Ectodermal cell (in vitro differentiated cells): Measurements from ENCODE around the gene FAM240A.

Experiments used
- H3K27ac ChIP-seq: 2 replicates; pipeline ENCODE4 v1.7.0; 2013; ENCODE audit warnings: mild to moderate bottlenecking, low read depth, low read length; ENCODE audit not compliant: insufficient read depth, poor library complexity, severe bottlenecking
- H3K27me3 ChIP-seq: 2 replicates; pipeline ENCODE4 v1.7.0; 2013; ENCODE audit warnings: mild to moderate bottlenecking, low read length; ENCODE audit not compliant: insufficient read depth, control insufficient read depth, poor library complexity, severe bottlenecking
- H3K36me3 ChIP-seq: one replicate; pipeline ENCODE4 v1.7.0; 2013; ENCODE audit warnings: low read length; ENCODE audit not compliant: control insufficient read depth, insufficient read depth
- H3K4me1 ChIP-seq: one replicate; pipeline ENCODE4 v1.7.0; 2013; ENCODE audit warnings: low read length; ENCODE audit not compliant: control insufficient read depth, insufficient read depth
- H3K4me3 ChIP-seq: 2 replicates; pipeline ENCODE4 v1.7.0; 2013; ENCODE audit warnings: low read depth, low read length, control low read depth; ENCODE audit not compliant: insufficient read depth
- H3K9me3 ChIP-seq: 2 replicates; pipeline ENCODE4 v1.7.0; 2013; ENCODE audit warnings: mild to moderate bottlenecking, low read length, moderate library complexity; ENCODE audit not compliant: control insufficient read depth
- whole genome bisulfite sequencing, 2 experiments: methylation state at CpG; one replicate each; pipeline ENCODE4 v1.1.7; 2013; ENCODE audit warnings: missing lambda C conversion rate in 2 of 2; 5-methylcytosine and 5-hydroxymethylcytosine counted together

The FAM240A gene

DNA sequence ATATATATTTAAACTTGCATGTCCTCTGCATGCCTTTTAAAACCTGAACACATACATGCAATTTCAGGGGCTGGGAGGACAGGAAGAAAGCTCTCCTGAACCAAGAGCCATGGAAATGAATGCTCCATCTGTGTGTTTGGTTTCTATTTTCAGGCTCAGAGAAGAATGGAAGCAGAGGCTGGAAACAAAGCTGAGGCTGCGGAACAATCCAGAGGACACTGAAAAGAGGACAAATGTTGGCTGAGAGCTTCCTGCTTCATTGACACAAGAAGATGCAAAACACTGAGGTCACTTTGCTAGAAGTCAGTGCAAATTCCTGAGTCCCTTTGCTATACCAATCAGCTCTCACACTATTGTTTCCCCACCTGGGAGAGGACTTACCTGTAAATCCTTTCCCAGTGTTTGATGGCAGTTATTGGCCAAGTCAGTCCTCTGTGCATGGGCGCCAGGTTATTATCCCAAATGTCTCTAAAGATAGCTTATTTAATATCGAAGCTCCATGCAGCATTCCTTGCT lies 12.7 kb downstream of the FAM240A start:
- Histone ChIP-seq H3K9me3 (no peaks in the 10 kb centered on the region), H3K4me1 (peaks cover 10% of the 10 kb centered on the region), H3K27ac (no peak overlapping the region), H3K36me3 (no peaks in the 10 kb centered on the region), H3K27me3 (no peaks in the 10 kb centered on the region), H3K4me3 (no peak overlapping the region)
- 87% methylated on average over 3 of the region's 3 CpGs for WGBS, 2 experiments

DNA sequence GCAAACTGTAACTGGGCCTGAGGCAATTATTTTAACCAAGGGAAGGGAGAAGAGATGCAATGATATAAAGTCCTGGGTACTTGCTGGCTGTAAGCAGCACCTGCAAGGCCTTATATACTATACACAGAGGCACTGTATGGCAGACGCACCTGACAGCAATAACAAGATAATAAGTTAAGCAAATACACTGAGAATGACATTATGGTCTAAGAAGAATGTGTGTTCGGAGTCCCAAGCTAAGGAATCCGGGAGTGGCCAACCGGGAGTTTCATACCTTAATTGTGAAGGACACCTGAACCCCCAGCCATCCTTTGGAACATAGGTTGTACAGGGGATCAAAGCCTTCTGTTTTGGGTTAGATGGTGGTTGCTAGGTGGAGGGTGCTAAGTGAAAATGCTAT lies 13.7 kb downstream of the FAM240A start:
- Histone ChIP-seq H3K9me3 (no peaks in the 10 kb centered on the region), H3K27ac (no peak overlapping the region), H3K4me1 (peaks cover 10% of the 10 kb centered on the region), H3K27me3 (no peaks in the 10 kb centered on the region), H3K36me3 (no peaks in the 10 kb centered on the region), H3K4me3 (no peak overlapping the region)
- 97% methylated on average over 4 of the region's 4 CpGs for WGBS, 2 experiments

DNA sequence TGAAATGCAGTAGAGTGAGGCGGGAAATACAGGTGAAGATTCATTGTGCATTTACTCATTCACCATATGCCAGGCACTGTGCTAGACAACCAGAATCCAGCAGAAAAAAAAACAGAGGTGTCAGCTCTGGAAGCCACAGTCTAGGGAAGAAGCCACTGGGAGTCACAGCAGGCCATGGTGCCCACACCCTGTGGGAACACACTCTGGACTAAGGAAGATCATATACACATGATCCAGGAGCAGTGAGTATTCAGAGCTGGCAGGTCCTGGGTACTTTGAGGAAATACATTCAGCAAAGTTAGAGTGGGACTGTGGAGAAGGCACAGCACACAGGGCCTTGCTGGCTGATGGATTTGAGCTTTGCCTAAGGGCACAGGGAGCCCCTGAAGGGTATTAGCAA lies 14.8 kb downstream of the FAM240A start:
- Histone ChIP-seq H3K9me3 (no peaks in the 10 kb centered on the region), H3K27me3 (no peaks in the 10 kb centered on the region), H3K27ac (no peak overlapping the region), H3K4me3 (no peak overlapping the region), H3K4me1 (peaks cover 10% of the 10 kb centered on the region), H3K36me3 (no peaks in the 10 kb centered on the region)
- WGBS, 2 experiments = 90 to 92% methylated on average over 1 of the region's 1 CpG

DNA sequence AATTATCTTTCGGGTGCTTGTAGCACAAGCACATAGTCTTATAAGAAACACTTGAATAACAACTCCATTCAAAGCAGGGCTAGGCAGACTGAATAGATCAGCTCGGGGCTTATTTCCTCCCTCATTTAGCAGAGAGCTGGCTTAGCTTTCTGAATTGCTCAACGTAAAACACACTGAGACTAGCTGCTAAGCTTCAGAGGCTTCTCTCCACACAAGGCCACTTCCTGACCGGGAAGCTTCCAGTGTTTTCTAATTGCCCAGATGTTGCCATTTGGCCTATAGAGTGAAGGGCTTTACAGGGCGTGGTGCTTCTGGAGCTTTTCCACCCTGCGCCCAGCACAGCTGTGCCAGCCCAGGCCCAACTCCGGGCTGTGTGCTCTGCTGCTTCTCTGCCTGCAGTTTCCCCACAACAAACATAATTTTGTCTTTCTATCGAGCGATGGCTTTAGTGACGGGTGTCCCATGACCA lies 16.6 kb downstream of the FAM240A start:
- Histone ChIP-seq H3K27ac (peak overlapping the region; percentile 27), H3K27me3 (no peaks in the 10 kb centered on the region), H3K9me3 (no peaks in the 10 kb centered on the region), H3K4me3 (no peak overlapping the region), H3K36me3 (no peaks in the 10 kb centered on the region), H3K4me1 (peaks cover 10% of the 10 kb centered on the region)
- 82 to 84% methylated on average over 10 of the region's 10 CpGs for WGBS, 2 experiments

DNA sequence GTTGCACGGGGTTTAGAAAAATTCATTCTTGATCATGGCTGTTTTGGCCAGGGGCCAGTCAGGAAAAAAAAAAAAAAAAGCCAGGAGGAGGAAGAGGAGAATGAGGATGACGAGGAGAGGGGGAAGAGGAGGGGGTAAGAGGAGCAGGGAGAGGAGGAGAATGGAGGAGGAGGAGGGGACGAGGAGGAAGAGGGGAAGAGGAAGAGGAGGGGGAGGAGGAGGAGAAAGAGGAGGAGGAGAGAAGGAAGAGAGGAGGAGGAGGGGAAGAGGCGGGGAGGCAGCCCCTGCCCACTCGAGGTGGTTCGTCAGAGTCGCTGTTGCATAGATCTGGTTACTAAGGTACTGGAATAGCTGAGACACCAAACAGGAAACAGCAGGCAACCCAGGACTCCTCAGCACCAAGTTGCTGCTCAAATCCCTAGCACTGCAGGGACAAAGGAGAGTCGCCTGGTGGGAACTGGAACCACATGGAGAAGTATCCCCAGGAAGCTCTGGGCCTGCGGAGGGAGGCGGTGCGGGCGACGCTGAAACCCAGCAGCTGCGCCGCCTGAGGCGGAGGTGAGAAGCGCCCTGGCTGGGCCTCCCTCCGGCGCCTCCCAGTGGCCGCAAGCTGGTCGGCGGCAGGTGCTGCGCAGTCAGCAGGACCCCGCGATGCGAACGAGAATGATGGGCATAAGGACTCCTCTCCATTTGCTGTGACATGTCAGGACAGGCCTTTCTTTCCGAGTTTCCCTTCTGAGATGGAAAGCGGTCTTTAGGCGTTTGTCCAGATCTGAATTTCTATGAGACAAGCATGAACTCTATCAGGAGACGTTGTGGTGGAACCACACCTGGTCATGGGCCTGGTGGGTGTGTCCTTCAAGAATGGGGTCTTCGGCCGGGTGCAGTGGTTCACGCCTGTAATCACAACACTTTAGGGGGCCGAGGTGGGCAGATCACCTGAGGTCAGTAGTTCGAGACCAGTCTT lies 17.5 kb downstream of the FAM240A start:
- H3K4me3 ChIP-seq = no peak overlapping the region
- H3K27ac ChIP-seq = no peak overlapping the region
- H3K9me3 ChIP-seq = no peaks in the 10 kb centered on the region
- H3K36me3 ChIP-seq = no peaks in the 10 kb centered on the region
- H3K27me3 ChIP-seq = no peaks in the 10 kb centered on the region
- 25 to 26% methylated on average over 36 of the region's 36 CpGs for WGBS, 2 experiments
- peaks cover 10% of the 10 kb centered on the region for H3K4me1 ChIP-seq

DNA sequence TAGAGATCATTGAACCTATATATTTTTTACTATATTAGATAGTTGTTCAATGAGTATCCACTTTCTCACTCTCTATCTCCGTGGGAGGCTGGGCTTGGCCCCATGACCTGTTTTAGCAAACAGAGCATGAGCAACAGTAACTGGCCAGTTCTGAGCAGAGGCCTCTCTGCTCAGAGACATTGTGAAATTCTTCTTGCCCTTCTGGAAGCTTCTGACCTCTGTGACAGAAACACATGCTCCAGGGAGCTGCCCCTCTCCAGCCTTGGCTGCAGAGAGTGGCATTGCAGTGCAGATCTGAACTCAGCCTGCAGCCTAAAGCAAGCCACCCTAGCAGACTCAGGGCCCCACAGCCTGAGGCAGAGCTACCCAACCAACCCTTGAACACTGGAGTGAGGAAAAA lies 20.5 kb downstream of the FAM240A start:
- H3K4me3 ChIP-seq = no peak overlapping the region
- H3K27ac ChIP-seq = no peak overlapping the region
- H3K27me3 ChIP-seq = no peaks in the 10 kb centered on the region
- no peaks in the 10 kb centered on the region for H3K9me3 ChIP-seq
- WGBS, 2 experiments = 90 to 93% methylated on average over 1 of the region's 1 CpG
- peaks cover 10% of the 10 kb centered on the region for H3K4me1 ChIP-seq
- no peaks in the 10 kb centered on the region for H3K36me3 ChIP-seq

DNA sequence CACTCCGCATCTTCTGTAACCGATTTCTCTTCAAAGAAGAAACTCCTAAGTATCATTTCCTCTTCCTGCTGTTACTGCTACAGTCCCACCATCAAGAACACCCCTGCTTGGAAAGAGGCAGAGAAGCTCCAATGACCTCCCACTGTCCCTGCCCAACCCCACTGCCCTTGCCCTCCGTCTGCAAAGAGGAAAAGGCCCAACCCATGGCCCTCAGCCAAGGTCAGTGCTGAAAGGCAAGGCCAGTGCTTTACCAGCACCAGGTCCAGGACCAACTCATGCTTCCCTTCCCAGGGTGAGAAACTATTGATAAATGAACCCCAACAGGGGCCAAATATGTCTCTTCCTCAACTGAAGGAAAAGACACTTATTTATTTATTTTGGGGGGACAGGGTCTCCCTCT lies 22.5 kb downstream of the FAM240A start:
- H3K27ac ChIP-seq = no peak overlapping the region
- peaks cover 6% of the 10 kb centered on the region for H3K9me3 ChIP-seq
- H3K4me3 ChIP-seq = no peak overlapping the region
- no peaks in the 10 kb centered on the region for H3K36me3 ChIP-seq
- 90% methylated on average over 3 of the region's 3 CpGs for WGBS, 2 experiments
- no peaks in the 10 kb centered on the region for H3K27me3 ChIP-seq
- H3K4me1 ChIP-seq = no peaks in the 10 kb centered on the region

DNA sequence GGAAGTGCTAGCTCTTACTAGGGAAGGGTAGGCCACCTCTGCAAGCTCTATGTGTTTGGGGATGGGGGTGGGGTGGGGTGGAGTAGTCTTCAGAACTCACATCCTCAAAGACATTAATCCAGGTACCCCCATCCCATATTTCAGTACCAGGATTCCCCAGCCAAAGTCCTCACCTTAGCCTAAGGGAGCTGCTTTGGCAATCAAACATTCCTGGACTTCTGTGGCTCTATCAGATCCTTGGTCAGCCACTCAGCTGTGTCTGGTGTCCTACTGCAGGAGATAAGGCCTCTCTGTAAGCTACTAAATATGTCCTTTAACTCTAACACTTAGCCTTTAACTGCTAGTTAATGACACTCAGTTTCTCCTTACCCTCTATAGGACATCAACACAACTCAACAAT lies 26.9 kb downstream of the FAM240A start:
- H3K27ac ChIP-seq = no peak overlapping the region
- H3K9me3 ChIP-seq = peaks cover 6% of the 10 kb centered on the region
- H3K4me3 ChIP-seq = no peak overlapping the region
- H3K27me3 ChIP-seq = no peaks in the 10 kb centered on the region
- H3K36me3 ChIP-seq = no peaks in the 10 kb centered on the region
- no peaks in the 10 kb centered on the region for H3K4me1 ChIP-seq

DNA sequence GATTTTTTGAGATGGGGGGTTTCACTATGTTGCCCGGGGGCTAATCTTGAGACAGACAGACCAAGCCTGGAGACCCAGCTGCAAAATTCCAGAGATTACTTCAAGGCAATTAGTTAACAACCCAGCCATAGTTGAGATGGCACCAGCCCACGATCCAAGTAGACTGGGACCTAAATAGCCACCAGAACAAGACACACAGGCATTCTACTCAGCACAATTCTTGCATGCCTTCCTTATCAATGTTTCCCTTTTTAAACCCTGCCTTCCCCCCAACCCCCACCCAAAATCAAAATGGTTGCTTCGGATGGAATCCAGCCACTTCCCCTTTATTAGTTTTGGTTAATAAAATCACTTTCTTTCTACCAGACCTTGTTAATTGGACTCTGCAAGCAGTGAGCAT lies 28.6 kb downstream of the FAM240A start:
- no peaks in the 10 kb centered on the region for H3K4me1 ChIP-seq
- 85 to 96% methylated on average over 3 of the region's 3 CpGs for WGBS, 2 experiments

DNA sequence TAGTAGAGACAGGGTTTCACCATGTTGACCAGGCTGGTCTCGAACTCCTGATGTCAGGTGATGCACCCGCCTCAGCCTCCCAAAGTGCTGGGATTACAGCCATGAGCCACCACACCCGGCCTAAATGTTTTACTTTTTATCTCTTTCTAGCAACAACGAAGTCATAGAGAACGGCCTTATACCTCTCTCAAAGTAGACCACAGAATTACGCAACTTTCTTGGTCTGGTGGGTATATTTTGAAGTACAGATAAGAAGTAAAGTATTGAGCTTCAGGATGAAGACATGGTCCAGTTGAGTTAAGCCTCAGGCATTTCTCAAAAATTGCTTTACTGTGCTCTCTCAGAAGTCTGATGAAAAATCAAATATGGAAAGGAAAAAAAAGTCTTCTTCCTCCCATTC lies 30.6 kb downstream of the FAM240A start:
- Histone ChIP-seq H3K36me3 (no peaks in the 10 kb centered on the region), H3K4me1 (no peaks in the 10 kb centered on the region), H3K4me3 (no peak overlapping the region), H3K9me3 (peaks cover 6% of the 10 kb centered on the region), H3K27ac (no peak overlapping the region), H3K27me3 (no peaks in the 10 kb centered on the region)
- 89 to 92% methylated on average over 6 of the region's 6 CpGs for WGBS, 2 experiments

More for the DNA sequence above, 28.6 kb downstream of the FAM240A start:
- no peaks in the 10 kb centered on the region for H3K36me3 ChIP-seq
- H3K9me3 ChIP-seq = peaks cover 6% of the 10 kb centered on the region
- H3K4me3 ChIP-seq = no peak overlapping the region
- no peak overlapping the region for H3K27ac ChIP-seq
- H3K27me3 ChIP-seq = no peaks in the 10 kb centered on the region
